22Rv1 (cell line): ENCODE measurements around the gene KNDC1.

Source experiments
- CTCF ChIP-seq: fragments of 450-650 bp; IDR thresholded peaks from 2 replicates; pipeline ENCODE4 v1.5.1; 2017; ENCODE audit warnings: mild to moderate bottlenecking
- ZFX ChIP-seq: fragments of 450-650 bp; IDR thresholded peaks from 2 replicates; pipeline ENCODE4 v1.6.1; 2017; ENCODE audit warnings: antibody characterized with exemption, borderline replicate concordance

DNA sequence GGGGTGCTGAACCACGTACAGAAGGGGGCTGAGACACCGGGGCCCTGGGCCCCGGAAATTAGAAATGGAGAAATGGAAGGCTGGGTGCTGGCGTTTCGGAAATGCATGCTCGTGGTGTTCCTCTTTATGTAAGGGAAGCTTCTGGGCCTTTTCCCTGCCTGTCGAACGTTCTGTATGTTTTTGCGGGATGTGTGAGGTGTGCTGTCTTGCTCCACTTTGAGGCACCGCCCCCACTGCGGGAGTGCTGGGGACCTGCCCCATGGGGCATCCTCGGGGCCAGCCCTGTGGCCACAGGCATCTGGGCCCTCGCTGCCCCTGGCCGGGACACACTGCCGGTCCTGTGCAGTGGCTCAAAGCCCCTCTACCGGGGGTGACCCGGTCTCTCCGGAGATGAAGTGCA lies 75.9 kb downstream of the KNDC1 start:
- no peak for TF ChIP-seq CTCF
- no peak for TF ChIP-seq ZFX
